ENCODE data around the gene CTPS1.

DNA sequence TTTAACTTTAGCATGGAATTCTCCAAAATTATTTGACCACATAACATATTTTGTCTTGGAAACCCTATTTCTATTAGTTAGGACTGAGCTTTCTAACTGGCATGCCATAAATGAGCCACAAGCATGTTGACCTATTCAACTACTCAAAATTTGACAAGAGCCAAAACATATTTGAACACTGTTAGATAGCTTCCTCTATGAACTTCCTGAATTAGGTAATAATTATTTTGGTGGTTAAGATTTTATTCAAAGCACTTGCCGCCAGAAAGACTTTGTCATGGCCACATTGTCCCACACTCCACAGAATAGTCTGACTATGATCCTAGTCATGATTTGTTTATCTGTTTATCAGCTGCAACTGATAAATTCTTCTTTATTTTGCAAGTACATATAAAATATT lies 23.1 kb upstream of the CTPS1 start:
- TF ChIP-seq, protein P1, sequence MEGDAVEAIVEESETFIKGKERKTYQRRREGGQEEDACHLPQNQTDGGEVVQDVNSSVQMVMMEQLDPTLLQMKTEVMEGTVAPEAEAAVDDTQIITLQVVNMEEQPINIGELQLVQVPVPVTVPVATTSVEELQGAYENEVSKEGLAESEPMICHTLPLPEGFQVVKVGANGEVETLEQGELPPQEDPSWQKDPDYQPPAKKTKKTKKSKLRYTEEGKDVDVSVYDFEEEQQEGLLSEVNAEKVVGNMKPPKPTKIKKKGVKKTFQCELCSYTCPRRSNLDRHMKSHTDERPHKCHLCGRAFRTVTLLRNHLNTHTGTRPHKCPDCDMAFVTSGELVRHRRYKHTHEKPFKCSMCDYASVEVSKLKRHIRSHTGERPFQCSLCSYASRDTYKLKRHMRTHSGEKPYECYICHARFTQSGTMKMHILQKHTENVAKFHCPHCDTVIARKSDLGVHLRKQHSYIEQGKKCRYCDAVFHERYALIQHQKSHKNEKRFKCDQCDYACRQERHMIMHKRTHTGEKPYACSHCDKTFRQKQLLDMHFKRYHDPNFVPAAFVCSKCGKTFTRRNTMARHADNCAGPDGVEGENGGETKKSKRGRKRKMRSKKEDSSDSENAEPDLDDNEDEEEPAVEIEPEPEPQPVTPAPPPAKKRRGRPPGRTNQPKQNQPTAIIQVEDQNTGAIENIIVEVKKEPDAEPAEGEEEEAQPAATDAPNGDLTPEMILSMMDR (conservative IDR thresholded peaks at IDR 0.05; ENCODE audit: low read length): no peak
- no peak for TF ChIP-seq EZH2phosphoT487 (IDR thresholded peaks at IDR 0.05; ENCODE audit: borderline replicate concordance)

Measured in Loucy (cell line).